ENCODE results near the gene EIF5.

- TF ChIP-seq CTCF (IDR thresholded peaks at IDR 0.05) (no peak), POLR2A (IDR thresholded peaks at IDR 0.05) (no peak)
Measured at GRCh38 chr14:103382376-103382775, 48.3 kb downstream of the EIF5 start.

All from heart left ventricle (tissue), 13 donors.